GM18909 (cell line): ENCODE data around the gene EGR2.

Experiments used
- ATAC-seq: cut with Tn5 transposase; IDR thresholded peaks from one replicate; pipeline ENCODE4 v1.9.1; 2021; ENCODE audit warnings: mild to moderate bottlenecking; ENCODE audit not compliant: unreplicated experiment, poor library complexity

EGR2 gene

GRCh38 chr10:62816331-62817120, at the start of gene EGR2:
EGR2 (minus strand) TSS chr10:62816366; CDS start chr10:62816029, 337 bp downstream.
- peak; percentile 77 for ATAC-seq

- no peak for ATAC-seq
Measured at GRCh38 chr10:62862447-62862846, 46.3 kb upstream of the EGR2 start.

DNA sequence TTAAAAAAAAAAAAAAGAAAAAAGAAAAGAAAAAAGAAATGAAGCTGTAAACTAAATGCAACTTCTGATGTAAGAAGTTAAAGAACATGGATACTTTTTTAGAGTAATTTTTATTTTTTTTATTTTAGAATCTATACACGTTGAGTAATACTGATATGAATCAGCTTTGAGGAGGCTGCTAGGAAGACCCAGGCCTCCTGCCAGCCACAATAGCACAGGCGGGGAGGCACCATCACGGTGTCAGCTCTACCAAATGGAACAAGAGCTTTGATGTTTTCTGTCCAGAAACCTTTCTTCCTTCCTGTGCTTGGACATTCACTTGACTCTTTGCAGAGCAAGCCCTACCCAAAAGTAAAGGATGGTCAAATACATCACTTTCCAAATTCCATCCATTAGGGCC, 45.3 kb upstream of the EGR2 start:
- no peak for ATAC-seq

- no peak for ATAC-seq
Measured at GRCh38 chr10:62860946-62861345, 44.8 kb upstream of the EGR2 start.

DNA sequence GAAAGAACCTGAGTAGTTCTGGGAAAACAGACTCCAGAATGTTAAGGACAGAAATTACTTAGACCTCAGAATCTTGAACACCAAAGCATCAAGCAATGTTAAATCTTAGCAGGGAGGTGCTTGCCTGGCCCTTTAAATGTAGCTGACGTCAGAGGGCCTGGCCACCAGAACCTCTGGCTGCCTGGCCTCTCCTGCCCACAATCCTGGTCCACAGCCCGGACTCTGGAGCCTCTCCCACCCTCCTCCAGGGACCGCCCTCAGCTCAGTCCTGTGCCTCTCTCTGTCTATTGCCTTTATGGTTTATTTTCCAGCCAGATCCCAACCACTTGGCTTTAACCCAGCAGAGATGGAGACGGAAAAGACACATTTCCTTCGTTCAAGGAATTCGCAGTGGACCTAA, 42.2 kb upstream of the EGR2 start:
- no peak for ATAC-seq

GRCh38 chr10:62856021-62856420, 39.9 kb upstream of the EGR2 start:
- no peak for ATAC-seq

DNA sequence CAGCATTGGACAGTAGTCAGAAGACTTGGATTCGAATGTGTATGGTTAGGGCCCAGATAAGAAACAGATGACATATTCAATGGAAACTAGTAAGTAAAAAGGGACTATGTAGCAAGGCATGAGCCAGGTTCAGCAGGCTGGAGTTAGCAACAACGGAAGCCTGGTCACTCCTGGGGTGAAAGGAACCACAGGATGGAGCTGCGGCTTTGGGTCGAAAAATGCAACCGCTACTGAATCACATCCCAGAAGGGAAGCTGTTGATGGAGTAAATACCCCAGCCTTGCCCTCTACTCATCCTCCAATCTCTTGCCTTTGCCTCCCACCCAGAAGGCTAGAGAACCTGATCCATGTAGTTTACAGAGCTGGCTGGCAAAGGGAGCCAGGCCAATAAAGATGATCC, 37.5 kb upstream of the EGR2 start:
- peak; percentile 25 for ATAC-seq

- ATAC-seq, result peak; percentile 84
Measured at GRCh38 chr10:62852961-62853702, 37.0 kb upstream of the EGR2 start.

DNA sequence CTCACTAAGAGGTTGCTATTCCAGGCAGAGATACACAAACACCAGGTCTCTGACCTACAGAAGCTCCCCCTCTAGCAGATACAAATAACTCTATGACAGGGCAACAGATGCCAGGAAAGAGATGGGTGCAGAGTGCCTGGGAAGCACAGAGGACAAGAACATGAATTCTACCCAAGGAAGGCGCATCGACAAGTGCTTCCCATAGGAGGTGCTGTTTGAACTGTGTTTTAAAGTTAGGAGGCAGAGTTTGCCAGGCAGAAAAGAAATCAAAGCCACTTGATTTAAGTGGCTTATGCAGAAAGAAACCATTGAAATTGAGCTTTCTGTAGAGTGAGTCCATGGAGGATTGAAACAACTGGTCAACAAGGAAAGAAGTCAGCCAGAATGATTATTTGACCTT, 35.3 kb upstream of the EGR2 start:
- ATAC-seq, result no peak

DNA sequence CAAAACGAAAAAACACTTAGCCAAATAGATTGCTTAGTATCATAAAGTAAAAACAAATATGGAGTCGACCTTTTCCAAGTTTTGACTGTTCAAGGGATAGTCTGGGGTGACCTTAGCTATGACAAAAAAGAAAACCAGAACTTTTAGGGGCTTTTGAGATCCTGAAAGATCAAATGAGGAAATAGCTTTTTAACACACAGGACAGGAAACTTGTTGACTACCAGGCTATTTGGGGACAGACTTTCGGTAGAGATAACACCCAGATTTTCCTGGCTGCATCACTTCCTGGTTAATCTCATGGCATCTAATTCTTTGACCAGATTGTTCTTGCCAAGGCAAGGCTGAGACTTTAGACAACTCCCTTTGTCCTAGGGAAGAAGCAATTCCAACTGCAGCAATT, 34.5 kb upstream of the EGR2 start:
- ATAC-seq, result no peak

DNA sequence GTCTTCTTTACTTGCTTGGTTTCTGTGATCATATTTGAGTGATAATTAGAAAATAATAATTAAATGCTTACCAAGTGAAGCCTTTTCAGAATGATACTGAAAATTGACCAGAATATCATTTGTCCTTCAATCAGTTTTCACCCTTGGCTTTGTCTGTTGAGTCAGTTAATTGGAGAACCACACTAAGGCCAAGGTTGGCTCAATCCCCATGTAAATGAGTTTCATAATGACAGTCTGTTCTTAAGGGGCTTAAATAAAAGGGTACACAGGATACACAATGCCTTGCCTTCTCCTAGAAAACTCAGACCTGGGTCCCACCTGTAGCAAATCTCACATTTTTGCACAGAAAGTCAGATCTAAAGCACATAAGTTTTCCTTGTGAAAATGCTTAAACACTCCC, 31.3 kb upstream of the EGR2 start:
- ATAC-seq, result no peak

DNA sequence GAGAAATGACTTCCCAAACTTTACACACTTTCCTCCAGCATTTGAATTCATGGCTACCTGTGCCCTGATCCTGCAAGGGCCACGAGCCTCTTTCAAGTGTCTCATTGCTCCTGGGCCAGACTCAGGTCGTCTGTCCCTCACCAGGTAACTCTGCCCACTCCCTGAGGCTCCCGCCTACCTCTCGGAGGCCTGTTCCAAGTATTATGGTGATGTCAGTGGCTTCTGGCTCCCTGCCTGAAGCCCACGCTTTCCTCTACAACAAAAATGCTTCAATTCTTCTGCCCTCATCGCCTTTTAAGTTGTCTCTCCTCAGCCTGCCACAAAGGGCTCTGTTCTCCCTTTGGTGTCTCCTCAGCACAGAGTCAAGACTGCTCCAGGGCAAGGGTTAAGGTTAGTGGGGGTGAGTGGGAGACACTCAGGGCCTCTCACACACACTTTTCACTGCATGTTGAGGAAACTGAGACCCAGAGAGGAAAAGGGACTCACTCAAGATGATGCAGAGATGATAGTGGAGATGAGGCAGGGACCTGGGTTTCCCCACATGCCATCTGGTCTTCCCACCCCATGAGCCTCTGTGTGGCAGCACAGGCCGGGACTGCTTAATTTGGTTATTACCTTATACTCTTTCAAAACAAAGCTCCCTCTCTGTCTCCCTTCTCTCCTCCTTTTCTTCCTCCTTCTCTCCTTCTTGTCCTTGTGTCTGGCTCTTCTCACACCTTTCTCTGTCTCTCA, 28.3 kb upstream of the EGR2 start:
- no peak for ATAC-seq

- no peak for ATAC-seq
Measured at GRCh38 chr10:62843600-62843999, 27.4 kb upstream of the EGR2 start.

DNA sequence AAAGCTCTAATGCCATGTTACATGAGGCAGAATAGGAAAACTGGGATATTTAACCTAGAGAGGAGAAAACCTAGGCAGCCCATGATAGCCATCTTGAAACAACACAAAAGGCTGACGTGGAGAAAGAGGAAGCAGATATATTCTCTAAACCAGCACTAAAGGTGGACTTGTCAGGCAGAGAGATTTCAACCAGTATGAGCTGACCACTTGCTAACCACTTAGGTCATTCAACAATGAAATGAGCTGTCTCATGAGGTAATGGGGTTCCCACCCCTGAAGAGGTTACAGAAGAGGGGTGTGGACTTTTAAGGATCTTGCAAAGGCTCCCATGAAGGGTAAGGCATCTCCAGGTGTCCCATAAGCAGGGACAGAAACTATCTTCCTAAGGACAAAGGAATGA, 26.8 kb upstream of the EGR2 start:
- peak; percentile 65 for ATAC-seq

GRCh38 chr10:62839590-62839989, 23.4 kb upstream of the EGR2 start:
- ATAC-seq, result no peak

GRCh38 chr10:62831346-62831745, 15.2 kb upstream of the EGR2 start:
- ATAC-seq, result no peak

DNA sequence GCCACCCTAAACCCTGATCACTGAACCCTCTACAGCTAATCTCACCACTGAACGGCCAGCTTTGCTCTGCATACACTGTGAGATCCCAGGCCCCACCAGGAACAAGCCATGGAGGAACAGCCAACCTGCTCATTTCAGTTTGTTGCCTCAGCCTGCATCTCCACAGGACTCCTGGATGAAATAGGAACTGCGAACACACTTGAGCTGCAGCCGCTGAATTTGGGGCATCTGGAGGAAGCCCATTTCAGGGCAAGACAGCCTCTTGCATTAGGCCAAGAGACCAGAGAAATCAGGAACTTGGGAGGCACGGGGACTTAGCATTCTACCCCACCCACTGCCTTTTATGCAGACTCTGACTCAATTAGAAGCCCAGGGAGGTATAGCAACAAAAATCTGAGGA, 14.5 kb upstream of the EGR2 start:
- no peak for ATAC-seq

GRCh38 chr10:62829622-62830021, 13.5 kb upstream of the EGR2 start:
- ATAC-seq, result no peak

DNA sequence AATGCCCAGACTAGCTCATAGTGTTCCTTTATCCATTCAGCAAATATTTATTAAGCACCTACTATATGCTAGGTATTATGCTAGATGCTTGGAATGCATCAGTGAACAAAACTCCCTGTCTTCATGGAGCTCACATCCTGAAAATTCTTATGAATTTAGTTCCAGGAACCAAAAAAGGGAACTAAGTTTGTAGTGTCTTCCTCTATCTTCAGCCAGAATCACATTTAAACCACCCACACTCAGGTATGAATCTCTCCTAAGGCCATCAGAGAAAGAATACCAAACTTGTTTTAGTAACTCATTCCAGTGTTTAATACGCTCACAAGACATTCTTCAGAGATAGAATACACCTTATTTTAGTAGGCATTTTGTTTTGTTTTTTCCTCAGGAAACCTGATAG, 10.1 kb upstream of the EGR2 start:
- ATAC-seq, result no peak

- ATAC-seq, result no peak
Measured at GRCh38 chr10:62820586-62820985, 4.4 kb upstream of the EGR2 start.
